Measurements from ENCODE around the gene UST.

DNA sequence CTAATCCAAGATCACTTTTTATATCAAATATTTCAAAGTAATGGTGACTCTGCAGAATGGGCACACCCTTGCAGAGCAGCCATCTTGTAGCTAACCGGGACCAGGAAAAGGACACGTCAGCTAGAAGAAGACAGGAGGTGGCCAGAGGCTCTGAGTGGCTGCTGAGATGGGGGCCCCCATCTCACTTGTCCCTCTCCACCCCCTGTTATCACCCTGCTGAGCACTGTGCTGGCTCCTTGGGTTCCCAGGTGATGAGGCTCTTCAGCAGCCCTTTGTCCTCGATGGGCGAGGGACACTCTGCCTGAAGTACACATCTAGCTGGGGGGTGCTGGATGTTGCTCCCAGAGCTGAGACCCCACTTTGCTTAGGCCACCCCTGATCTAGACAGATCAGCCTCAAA lies 126.3 kb downstream of the UST start:
- TF ChIP-seq, protein P1, sequence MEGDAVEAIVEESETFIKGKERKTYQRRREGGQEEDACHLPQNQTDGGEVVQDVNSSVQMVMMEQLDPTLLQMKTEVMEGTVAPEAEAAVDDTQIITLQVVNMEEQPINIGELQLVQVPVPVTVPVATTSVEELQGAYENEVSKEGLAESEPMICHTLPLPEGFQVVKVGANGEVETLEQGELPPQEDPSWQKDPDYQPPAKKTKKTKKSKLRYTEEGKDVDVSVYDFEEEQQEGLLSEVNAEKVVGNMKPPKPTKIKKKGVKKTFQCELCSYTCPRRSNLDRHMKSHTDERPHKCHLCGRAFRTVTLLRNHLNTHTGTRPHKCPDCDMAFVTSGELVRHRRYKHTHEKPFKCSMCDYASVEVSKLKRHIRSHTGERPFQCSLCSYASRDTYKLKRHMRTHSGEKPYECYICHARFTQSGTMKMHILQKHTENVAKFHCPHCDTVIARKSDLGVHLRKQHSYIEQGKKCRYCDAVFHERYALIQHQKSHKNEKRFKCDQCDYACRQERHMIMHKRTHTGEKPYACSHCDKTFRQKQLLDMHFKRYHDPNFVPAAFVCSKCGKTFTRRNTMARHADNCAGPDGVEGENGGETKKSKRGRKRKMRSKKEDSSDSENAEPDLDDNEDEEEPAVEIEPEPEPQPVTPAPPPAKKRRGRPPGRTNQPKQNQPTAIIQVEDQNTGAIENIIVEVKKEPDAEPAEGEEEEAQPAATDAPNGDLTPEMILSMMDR (IDR thresholded peaks at IDR 0.05): no peak
- no peak for TF ChIP-seq POLR2A (IDR thresholded peaks at IDR 0.05)
- no peak for TF ChIP-seq POLR2AphosphoS5 (IDR thresholded peaks at IDR 0.05)
- no peak for TF ChIP-seq EP300 (IDR thresholded peaks at IDR 0.05)
